A673 (cell line): ENCODE measurements around the gene POU3F1. TPM values are rescaled to one million over a fixed set of nuclear protein-coding genes. Genes with fewer than 3 reads are reported as not detected.

ENCODE experiments used
- BruUV-seq: library from RNA; stranded (reverse); fragments of 400-500 nt; replicated peaks from 2 replicates; lab custom pipeline; 2021; lab: Mats Ljungman, UMichigan
- CTCF ChIA-PET: fragments of 300-600 bp; sonication (Branson Sonifier 250); formaldehyde crosslinking; loops from one replicate; lab custom pipeline; 2022; ENCODE audit warnings: antibody characterized with exemption; lab: Charles Lee
- POLR2A ChIA-PET: fragments of 300-600 bp; sonication (Branson Sonifier 250); formaldehyde crosslinking; loops from one replicate; lab custom pipeline; 2022; ENCODE audit warnings: antibody characterized with exemption; ENCODE audit not compliant: low non-redundant PET; lab: Charles Lee
- DNase-seq: peaks from one replicate; pipeline ENCODE4 v3.0.0-alpha.2; 2015; ENCODE audit warnings: low spot score
- H3K27ac ChIP-seq: fragments of 200-600 bp; sonication (generic); 2 replicates; pipeline ENCODE4 v1.5.1; 2016; ENCODE audit warnings: mixed run types, low read depth, mild to moderate bottlenecking, mixed read lengths, antibody characterized with exemption, low read length; ENCODE audit not compliant: poor library complexity, severe bottlenecking
- H3K27me3 ChIP-seq: fragments of 200-600 bp; sonication (generic); replicated peaks from 2 replicates; pipeline ENCODE4 v1.6.1; 2017; ENCODE audit warnings: mixed run types, low read depth, mild to moderate bottlenecking, mixed read lengths, antibody characterized with exemption, low read length; ENCODE audit not compliant: insufficient read depth, poor library complexity
- H3K36me3 ChIP-seq: fragments of 200-600 bp; sonication (generic); 2 replicates; pipeline ENCODE4 v1.6.1; 2016; ENCODE audit warnings: mixed run types, mild to moderate bottlenecking, mixed read lengths, antibody characterized with exemption, low read length; ENCODE audit not compliant: insufficient read depth, poor library complexity, severe bottlenecking
- H3K4me1 ChIP-seq: fragments of 200-600 bp; sonication (generic); 2 replicates; pipeline ENCODE4 v1.6.1; 2017; ENCODE audit warnings: mixed run types, mild to moderate bottlenecking, mixed read lengths, antibody characterized with exemption, low read length; ENCODE audit not compliant: insufficient read depth, poor library complexity, severe bottlenecking
- H3K4me3 ChIP-seq: fragments of 200-600 bp; sonication (generic); 2 replicates; pipeline ENCODE4 v1.5.1; 2016; ENCODE audit warnings: low read depth, mixed run types, mild to moderate bottlenecking, mixed read lengths, low read length; ENCODE audit not compliant: poor library complexity, severe bottlenecking
- H3K9me3 ChIP-seq: fragments of 200-600 bp; sonication (generic); 2 replicates; pipeline ENCODE4 v1.6.1; 2016; ENCODE audit warnings: mixed run types, low read depth, mild to moderate bottlenecking, mixed read lengths, antibody characterized with exemption, low read length; ENCODE audit not compliant: poor library complexity, severe bottlenecking
- CTCF ChIP-seq: fragments of 300-800, 200-600 bp; sonication (generic); conservative IDR thresholded peaks from 2 replicates; pipeline ENCODE4 v1.5.1; 2017; ENCODE audit warnings: low read depth, mild to moderate bottlenecking, antibody characterized with exemption, low read length, moderate library complexity, mixed read lengths
- EZH2 ChIP-seq: fragments of 200-600 bp; sonication (generic); IDR thresholded peaks from 2 replicates; pipeline ENCODE4 v1.6.1; 2017; ENCODE audit warnings: borderline replicate concordance, low read depth, mild to moderate bottlenecking, mixed read lengths, antibody characterized with exemption, low read length; ENCODE audit not compliant: poor library complexity, severe bottlenecking
- intact Hi-C: fragments of 100-400 bp; cut with micrococcal nuclease; formaldehyde crosslinking; loops from one replicate; pipeline ENCODE4 v1.10.0; 2022; ENCODE audit not compliant: unreplicated experiment
- total RNA-seq: library from RNA; stranded (reverse); gene quantifications from 2 replicates; pipeline ENCODE4 v1.2.3, GENCODE V29; 2021

POU3F1 gene
- total RNA-seq, 1 experiment from 2014 or later = 92.9 TPM

GRCh38 chr1:38055965-38056364 lies 9.4 kb upstream of the POU3F1 start:
- ChIA-PET CTCF (interaction anchor here (1.5 kb wide), 1 partner anchor 16 kb away, joined by 4 read pairs; no protein-coding TSS in a partner anchor), POLR2A (no interaction called here)
- H3K36me3 ChIP-seq = no peaks in the 10 kb centered on the region
- no peak overlapping the region for H3K27ac ChIP-seq
- H3K9me3 ChIP-seq = no peaks in the 10 kb centered on the region
- no peak overlapping the region for H3K4me3 ChIP-seq
- H3K27me3 ChIP-seq = no peaks in the 10 kb centered on the region
- no peak for TF ChIP-seq CTCF
- TF ChIP-seq EZH2 = no peak
- no peak for DNase-seq
- BruUV-seq = no TSS peak
- peaks cover 63% of the 10 kb centered on the region for H3K4me1 ChIP-seq
- intact Hi-C loops = no loop called here

GRCh38 chr1:38055398-38055797 lies 8.8 kb upstream of the POU3F1 start:
- ChIA-PET CTCF (no interaction called here), POLR2A (interaction anchor here (0.6 kb wide), 1 partner anchor 17 kb away, joined by 3 read pairs; no protein-coding TSS in a partner anchor)
- H3K9me3 ChIP-seq = no peaks in the 10 kb centered on the region
- peaks cover 63% of the 10 kb centered on the region for H3K4me1 ChIP-seq
- H3K27ac ChIP-seq = no peak overlapping the region
- no peaks in the 10 kb centered on the region for H3K27me3 ChIP-seq
- BruUV-seq = no TSS peak
- no peaks in the 10 kb centered on the region for H3K36me3 ChIP-seq
- DNase-seq = no peak
- no peak overlapping the region for H3K4me3 ChIP-seq
- TF ChIP-seq CTCF (no peak), EZH2 (no peak)
- intact Hi-C loops = no loop called here

DNA sequence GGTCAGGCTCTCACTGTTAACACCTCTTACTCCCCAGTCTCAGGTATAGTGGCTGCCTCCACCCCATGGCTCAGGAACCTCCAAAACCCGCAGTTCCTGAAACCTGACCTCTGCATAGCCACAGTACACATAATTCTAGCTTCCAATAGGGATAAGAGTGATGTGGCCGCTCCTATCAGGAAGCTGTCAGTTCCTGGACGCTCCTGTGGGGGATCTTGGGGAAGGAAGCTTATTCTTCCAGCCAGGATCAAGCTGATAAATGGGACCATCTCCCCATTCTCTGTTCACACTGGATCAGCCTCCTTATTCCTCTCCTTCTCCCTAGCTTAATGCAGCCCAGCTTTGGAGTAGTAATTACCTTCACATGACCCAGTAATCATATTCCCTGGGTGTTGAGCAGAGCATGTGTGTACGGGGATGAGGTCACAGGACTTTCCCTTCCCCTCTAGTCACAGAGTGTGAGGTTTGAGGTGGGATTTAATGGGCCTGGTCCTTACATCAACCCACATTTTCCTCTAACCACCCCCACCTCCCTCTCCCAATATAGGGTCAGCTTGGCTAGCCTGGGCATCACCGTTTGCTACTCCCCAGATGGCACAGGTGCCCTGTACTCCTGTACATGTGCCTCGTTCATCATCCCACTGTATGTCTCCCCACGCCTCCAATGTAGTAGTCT lies 7.0 kb upstream of the POU3F1 start:
- POLR2A ChIA-PET = no interaction called here
- no TSS peak for BruUV-seq

More for the DNA sequence above, 7.0 kb upstream of the POU3F1 start:
- intact Hi-C loops = no loop called here
- no peak for DNase-seq
- TF ChIP-seq CTCF (no peak), EZH2 (no peak)
- CTCF ChIA-PET = interaction anchor here (1.0 kb wide), 1 partner anchor 18 kb away, joined by 5 read pairs; no protein-coding TSS in a partner anchor
- Histone ChIP-seq H3K27ac (peak overlapping the region; percentile 59), H3K4me3 (peak overlapping the region; percentile 27), H3K4me1 (peaks cover 62% of the 10 kb centered on the region), H3K36me3 (no peaks in the 10 kb centered on the region), H3K9me3 (no peaks in the 10 kb centered on the region), H3K27me3 (no peaks in the 10 kb centered on the region)
